SK-N-SH (cell line): ENCODE measurements around the gene MACROD2. TPM values are rescaled to one million over a fixed set of nuclear protein-coding genes. Genes with fewer than 3 reads are reported as not detected.

ENCODE experiments used
- CTCF ChIA-PET: fragments of 300-600, 350-600 bp; formaldehyde crosslinking; extraction: SDS; loops from one replicate; lab custom pipeline; 2021; lab: Yijun Ruan, JAX
- POLR2A ChIA-PET: fragments of 350-600 bp; sonication (Branson Sonifier 250); formaldehyde crosslinking; extraction: SDS; loops from one replicate; lab custom pipeline; 2020; ENCODE audit warnings: antibody characterized with exemption, inconsistent platforms; lab: Yijun Ruan, JAX
- DNase-seq: peaks from one replicate; pipeline ENCODE4 v3.0.0; 2012
- H2AFZ ChIP-seq: fragments of 200-600 bp; sonication (generic); 2 replicates; pipeline ENCODE4 v1.8.1; 2016; ENCODE audit warnings: antibody characterized with exemption, mild to moderate bottlenecking, low read depth
- H3F3A ChIP-seq: fragments of 200-600 bp; sonication (generic); replicated peaks from 2 replicates; pipeline ENCODE3; 2016; ENCODE audit warnings: antibody characterized with exemption, mild to moderate bottlenecking; ENCODE audit not compliant: insufficient read depth
- H3K27ac ChIP-seq, 2 experiments: fragments of 200-500 bp in 1 of 2; fragments of 200-600 bp in 1 of 2; sonication (Bioruptor generic) in 1 of 2; sonication (generic), shearing (Covaris generic) in 1 of 2; 2 replicates each; pipeline versions ENCODE4 v1.5.1 to v1.6.1; 2014 to 2016; ENCODE audit warnings: low read depth in 2 of 2, inconsistent platforms in 1 of 2, low read length in 1 of 2, mild to moderate bottlenecking in 1 of 2, mixed read lengths in 1 of 2
- H3K27me3 ChIP-seq: fragments of 200-600 bp; sonication (generic), shearing (Covaris generic); 2 replicates; pipeline ENCODE4 v1.6.1; 2016; ENCODE audit warnings: mixed run types; ENCODE audit not compliant: insufficient read depth
- H3K36me3 ChIP-seq, 2 experiments: fragments of 200-500 bp in 1 of 2; fragments of 200-600 bp in 1 of 2; sonication (Bioruptor generic) in 1 of 2; sonication (generic) in 1 of 2; replicated peaks in 1 of 2; 2 replicates each; pipeline versions ENCODE3 to v1.5.1; 2014 to 2016; ENCODE audit warnings: low read length in 1 of 2, mild to moderate bottlenecking in 1 of 2; ENCODE audit not compliant: insufficient read depth in 2 of 2, control insufficient read depth in 1 of 2
- H3K4me1 ChIP-seq, 2 experiments: fragments of 200-500 bp in 1 of 2; fragments of 200-600 bp in 1 of 2; sonication (Bioruptor generic) in 1 of 2; sonication (generic), shearing (Covaris generic) in 1 of 2; 2 replicates each; pipeline versions ENCODE4 v1.5.1 to v1.6.1; 2014 to 2016; ENCODE audit warnings: low read depth in 1 of 2, low read length in 1 of 2, mixed run types in 1 of 2; ENCODE audit not compliant: insufficient read depth in 2 of 2, control insufficient read depth in 1 of 2
- H3K4me2 ChIP-seq: fragments of 200-600 bp; sonication (generic), shearing (Covaris generic); 2 replicates; pipeline ENCODE4 v1.6.1; 2017; ENCODE audit warnings: mixed run types
- H3K4me3 ChIP-seq, 2 experiments: fragments of 200-500 bp in 1 of 2; fragments of 200-600 bp in 1 of 2; sonication (Bioruptor generic) in 1 of 2; sonication (generic), shearing (Covaris generic) in 1 of 2; 2 replicates each; pipeline versions ENCODE4 v1.5.1 to v1.8.1; 2014 to 2016; ENCODE audit warnings: low read depth in 2 of 2, inconsistent platforms in 1 of 2, low read length in 1 of 2, mild to moderate bottlenecking in 1 of 2, mixed read lengths in 1 of 2, moderate library complexity in 1 of 2
- H3K79me2 ChIP-seq: fragments of 200-600 bp; sonication (generic); 2 replicates; pipeline ENCODE4 v1.8.1; 2017; ENCODE audit warnings: mild to moderate bottlenecking; ENCODE audit not compliant: insufficient read depth
- H3K9ac ChIP-seq: fragments of 200-600 bp; sonication (generic); 2 replicates; pipeline ENCODE4 v1.6.1; 2017; ENCODE audit warnings: mixed run types
- H3K9me2 ChIP-seq: fragments of 200-600 bp; sonication (generic); 2 replicates; pipeline ENCODE4 v1.6.1; 2017; ENCODE audit warnings: mixed run types
- H3K9me3 ChIP-seq: fragments of 200-600 bp; sonication (generic); 2 replicates; pipeline ENCODE4 v1.6.1; 2017; ENCODE audit warnings: mixed run types, mild to moderate bottlenecking, moderate library complexity
- H4K20me1 ChIP-seq: fragments of 200-600 bp; sonication (generic); 2 replicates; pipeline ENCODE4 v1.6.1; 2017; ENCODE audit warnings: mild to moderate bottlenecking, mixed run types; ENCODE audit not compliant: insufficient read depth
- CHD2 ChIP-seq: fragments of 150-350 bp; IDR thresholded peaks from 2 replicates; pipeline ENCODE4 v1.6.1; 2018; ENCODE audit warnings: low read length; ENCODE audit not compliant: partially characterized antibody
- EZH2phosphoT487 ChIP-seq: fragments of 200-600 bp; sonication (generic); IDR thresholded peaks from 2 replicates; pipeline ENCODE4 v1.6.1; 2017; ENCODE audit warnings: low read depth, mixed run types, mild to moderate bottlenecking, antibody characterized with exemption, moderate library complexity, borderline replicate concordance
- JUND ChIP-seq: IDR thresholded peaks from 2 replicates; pipeline ENCODE4 v1.4.0; 2012
- RCOR1 ChIP-seq: fragments of 150-350 bp; IDR thresholded peaks from 2 replicates; pipeline ENCODE4 v1.6.1; 2017; ENCODE audit warnings: antibody characterized with exemption, low read length
- RFX5 ChIP-seq: IDR thresholded peaks from 2 replicates; pipeline ENCODE4 v1.6.1; 2012; ENCODE audit warnings: mild to moderate bottlenecking, improper control_type of control experiment, low read length
- SIN3A ChIP-seq: IDR thresholded peaks from 2 replicates; pipeline ENCODE4 v1.6.1; 2012; ENCODE audit warnings: low read depth, mild to moderate bottlenecking, low read length, moderate library complexity, borderline replicate concordance
- SMC3 ChIP-seq: IDR thresholded peaks from 2 replicates; pipeline ENCODE4 v1.6.1; 2012; ENCODE audit warnings: low read depth, low read length, improper control_type of control experiment
- WGBS: methylation state at CpG from one replicate; pipeline ENCODE4 v1.1.6; 2017; ENCODE audit warnings: low lambda C conversion rate; 5-methylcytosine and 5-hydroxymethylcytosine counted together
- polyA plus RNA-seq, 3 experiments: library from polyadenylated mRNA; depleted of rRNA; stranded (reverse); fragments of >200 nt; gene quantifications; 2 replicates each; pipeline ENCODE4 v1.2.3, GENCODE V29; 2012
- TF ChIP-seq, protein P1 (sequence below): fragments of 200-600 bp; sonication (generic); IDR thresholded peaks from 2 replicates; pipeline ENCODE4 v1.6.1; 2017; ENCODE audit warnings: antibody characterized with exemption, mild to moderate bottlenecking, moderate library complexity
- TF ChIP-seq, protein P2 (sequence below): IDR thresholded peaks from 2 replicates; pipeline ENCODE4 v1.6.1; 2012; ENCODE audit warnings: mild to moderate bottlenecking, low read depth, low read length, moderate library complexity
- TF ChIP-seq, protein P3 (sequence below): IDR thresholded peaks from 2 replicates; pipeline ENCODE4; 2012

The MACROD2 gene
- polyA plus RNA-seq, 1 of the 3 experiments (the other 2 are of a cell fraction): 0.33 TPM

DNA sequence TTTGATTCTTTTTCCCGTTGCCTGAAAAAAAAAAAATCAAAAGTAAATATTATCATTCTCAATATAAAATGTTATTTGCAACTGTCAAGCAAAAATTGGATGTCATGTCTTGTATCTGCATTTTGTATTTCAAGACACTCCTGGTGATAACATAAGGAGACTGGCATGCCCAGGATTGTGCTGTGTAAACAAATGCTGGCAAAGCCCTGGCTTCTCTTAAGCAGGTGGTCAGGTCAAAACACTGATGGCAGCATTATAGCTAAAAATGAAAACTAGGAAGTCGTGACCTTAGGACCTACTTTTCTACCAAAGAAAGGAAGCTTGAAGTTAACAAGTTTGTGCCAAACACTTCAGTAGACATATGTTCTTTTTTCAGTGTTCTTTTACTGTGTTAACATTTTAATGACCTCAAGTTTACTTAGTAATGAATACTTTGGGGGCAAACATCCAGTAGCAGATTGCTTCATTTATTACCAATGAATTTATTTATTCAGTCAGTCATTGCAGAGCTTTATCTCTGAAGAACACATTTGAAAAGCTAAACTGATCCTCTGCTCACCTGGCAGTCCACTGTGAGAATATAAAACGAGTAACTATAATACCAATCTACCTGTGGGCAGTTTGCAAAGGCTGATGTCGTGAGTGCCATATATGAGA, 585.2 kb downstream of the MACROD2 start:
- Histone ChIP-seq H3K9me2 (no peaks in the 10 kb centered on the region), H3K27me3 (no peaks in the 10 kb centered on the region), H3K4me1 (no peaks in the 10 kb centered on the region), H3K4me3 (no peak overlapping the region), H3F3A (no peaks in the 10 kb centered on the region), H3K4me2 (no peak overlapping the region), H3K9me3 (no peaks in the 10 kb centered on the region), H3K36me3 (no peaks in the 10 kb centered on the region), H4K20me1 (no peaks in the 10 kb centered on the region), H3K9ac (no peak overlapping the region), H3K79me2 (no peaks in the 10 kb centered on the region), H3K27ac (no peak overlapping the region), H2AFZ (no peak overlapping the region)
- DNase-seq: no peak
- 55% methylated on average over 4 of the region's 4 CpGs for WGBS
- POLR2A ChIA-PET: interaction anchor here (0.8 kb wide), 1 partner anchor 20 kb away, joined by 4 read pairs; no protein-coding TSS in a partner anchor
- TF ChIP-seq SIN3A (no peak), JUND (no peak), CHD2 (no peak), RFX5 (no peak), SMC3 (no peak), EZH2phosphoT487 (no peak), RCOR1 (no peak)
- TF ChIP-seq, protein P1, sequence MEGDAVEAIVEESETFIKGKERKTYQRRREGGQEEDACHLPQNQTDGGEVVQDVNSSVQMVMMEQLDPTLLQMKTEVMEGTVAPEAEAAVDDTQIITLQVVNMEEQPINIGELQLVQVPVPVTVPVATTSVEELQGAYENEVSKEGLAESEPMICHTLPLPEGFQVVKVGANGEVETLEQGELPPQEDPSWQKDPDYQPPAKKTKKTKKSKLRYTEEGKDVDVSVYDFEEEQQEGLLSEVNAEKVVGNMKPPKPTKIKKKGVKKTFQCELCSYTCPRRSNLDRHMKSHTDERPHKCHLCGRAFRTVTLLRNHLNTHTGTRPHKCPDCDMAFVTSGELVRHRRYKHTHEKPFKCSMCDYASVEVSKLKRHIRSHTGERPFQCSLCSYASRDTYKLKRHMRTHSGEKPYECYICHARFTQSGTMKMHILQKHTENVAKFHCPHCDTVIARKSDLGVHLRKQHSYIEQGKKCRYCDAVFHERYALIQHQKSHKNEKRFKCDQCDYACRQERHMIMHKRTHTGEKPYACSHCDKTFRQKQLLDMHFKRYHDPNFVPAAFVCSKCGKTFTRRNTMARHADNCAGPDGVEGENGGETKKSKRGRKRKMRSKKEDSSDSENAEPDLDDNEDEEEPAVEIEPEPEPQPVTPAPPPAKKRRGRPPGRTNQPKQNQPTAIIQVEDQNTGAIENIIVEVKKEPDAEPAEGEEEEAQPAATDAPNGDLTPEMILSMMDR: no peak
- TF ChIP-seq, protein P2, sequence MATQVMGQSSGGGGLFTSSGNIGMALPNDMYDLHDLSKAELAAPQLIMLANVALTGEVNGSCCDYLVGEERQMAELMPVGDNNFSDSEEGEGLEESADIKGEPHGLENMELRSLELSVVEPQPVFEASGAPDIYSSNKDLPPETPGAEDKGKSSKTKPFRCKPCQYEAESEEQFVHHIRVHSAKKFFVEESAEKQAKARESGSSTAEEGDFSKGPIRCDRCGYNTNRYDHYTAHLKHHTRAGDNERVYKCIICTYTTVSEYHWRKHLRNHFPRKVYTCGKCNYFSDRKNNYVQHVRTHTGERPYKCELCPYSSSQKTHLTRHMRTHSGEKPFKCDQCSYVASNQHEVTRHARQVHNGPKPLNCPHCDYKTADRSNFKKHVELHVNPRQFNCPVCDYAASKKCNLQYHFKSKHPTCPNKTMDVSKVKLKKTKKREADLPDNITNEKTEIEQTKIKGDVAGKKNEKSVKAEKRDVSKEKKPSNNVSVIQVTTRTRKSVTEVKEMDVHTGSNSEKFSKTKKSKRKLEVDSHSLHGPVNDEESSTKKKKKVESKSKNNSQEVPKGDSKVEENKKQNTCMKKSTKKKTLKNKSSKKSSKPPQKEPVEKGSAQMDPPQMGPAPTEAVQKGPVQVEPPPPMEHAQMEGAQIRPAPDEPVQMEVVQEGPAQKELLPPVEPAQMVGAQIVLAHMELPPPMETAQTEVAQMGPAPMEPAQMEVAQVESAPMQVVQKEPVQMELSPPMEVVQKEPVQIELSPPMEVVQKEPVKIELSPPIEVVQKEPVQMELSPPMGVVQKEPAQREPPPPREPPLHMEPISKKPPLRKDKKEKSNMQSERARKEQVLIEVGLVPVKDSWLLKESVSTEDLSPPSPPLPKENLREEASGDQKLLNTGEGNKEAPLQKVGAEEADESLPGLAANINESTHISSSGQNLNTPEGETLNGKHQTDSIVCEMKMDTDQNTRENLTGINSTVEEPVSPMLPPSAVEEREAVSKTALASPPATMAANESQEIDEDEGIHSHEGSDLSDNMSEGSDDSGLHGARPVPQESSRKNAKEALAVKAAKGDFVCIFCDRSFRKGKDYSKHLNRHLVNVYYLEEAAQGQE: no peak
- TF ChIP-seq, protein P3, sequence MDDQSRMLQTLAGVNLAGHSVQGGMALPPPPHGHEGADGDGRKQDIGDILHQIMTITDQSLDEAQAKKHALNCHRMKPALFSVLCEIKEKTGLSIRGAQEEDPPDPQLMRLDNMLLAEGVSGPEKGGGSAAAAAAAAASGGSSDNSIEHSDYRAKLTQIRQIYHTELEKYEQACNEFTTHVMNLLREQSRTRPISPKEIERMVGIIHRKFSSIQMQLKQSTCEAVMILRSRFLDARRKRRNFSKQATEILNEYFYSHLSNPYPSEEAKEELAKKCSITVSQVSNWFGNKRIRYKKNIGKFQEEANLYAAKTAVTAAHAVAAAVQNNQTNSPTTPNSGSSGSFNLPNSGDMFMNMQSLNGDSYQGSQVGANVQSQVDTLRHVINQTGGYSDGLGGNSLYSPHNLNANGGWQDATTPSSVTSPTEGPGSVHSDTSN: no peak
- CTCF ChIA-PET: no interaction called here
